Endothelial cell of umbilical vein (primary cell): Measurements from ENCODE around the gene COL17A1. TPM values are rescaled to one million over a fixed set of nuclear protein-coding genes. Genes with fewer than 3 reads are reported as not detected.

Experiments
- BruUV-seq: library from RNA; stranded (reverse); fragments of 400-500 nt; replicated peaks from 2 replicates; lab custom pipeline; 2021; lab: Mats Ljungman, UMichigan
- CTCF ChIA-PET: fragments of 300-600, 350-600 bp; sonication (Branson Sonifier 250); formaldehyde crosslinking; loops from one replicate; lab custom pipeline; 2021; ENCODE audit warnings: antibody characterized with exemption, inconsistent platforms; lab: Charles Lee
- POLR2A ChIA-PET: fragments of 300-600, 350-600 bp; sonication (Branson Sonifier 250); formaldehyde crosslinking; loops from one replicate; lab custom pipeline; 2021; ENCODE audit warnings: antibody characterized with exemption, inconsistent platforms; lab: Charles Lee
- DNase-seq: peaks from one replicate; pipeline ENCODE4 v3.0.0-alpha.2; 2011; ENCODE audit warnings: low read depth, low spot score
- FAIRE-seq: peaks from 2 replicates; lab custom pipeline; 2011; peaks lifted over from hg19 to GRCh38; lab: Jason Lieb, UNC
- H2AFZ ChIP-seq: 2 replicates; pipeline ENCODE4 v1.6.0; 2012; ENCODE audit warnings: low read depth, low read length, control low read depth, inconsistent platforms
- H3K27ac ChIP-seq: 2 replicates; pipeline ENCODE4 v1.5.1; 2011; ENCODE audit warnings: low read depth, mild to moderate bottlenecking, control low read depth, low read length, moderate library complexity; ENCODE audit not compliant: insufficient read depth
- H3K27me3 ChIP-seq, 2 experiments: 2 replicates each; pipeline versions ENCODE4 v1.6.0 to v1.6.1; 2011; ENCODE audit warnings: low read length in 2 of 2, mixed read lengths in 1 of 2; ENCODE audit not compliant: control insufficient read depth in 2 of 2, insufficient read depth in 2 of 2
- H3K36me3 ChIP-seq, 2 experiments: 2 replicates in 1 of 2; 3 replicates in 1 of 2; pipeline ENCODE4 v1.5.1; 2011; ENCODE audit warnings: low read length in 2 of 2, mild to moderate bottlenecking in 1 of 2, moderate library complexity in 1 of 2; ENCODE audit not compliant: control insufficient read depth in 2 of 2, insufficient read depth in 2 of 2; ENCODE audit errors: extremely low read depth in 1 of 2
- H3K4me1 ChIP-seq: 3 replicates; pipeline ENCODE4 v1.5.1; 2011; ENCODE audit warnings: mild to moderate bottlenecking, low read length; ENCODE audit not compliant: control insufficient read depth, insufficient read depth; ENCODE audit errors: extremely low read depth
- H3K4me2 ChIP-seq: 2 replicates; pipeline ENCODE4 v1.6.1; 2011; ENCODE audit warnings: low read length, control low read depth, mixed read lengths; ENCODE audit not compliant: insufficient read depth
- H3K4me3 ChIP-seq, 3 experiments: fragments of 200-600 bp in 1 of 3; sonication (generic), shearing (Covaris generic) in 1 of 3; replicated peaks in 1 of 3; 2 replicates each; pipeline ENCODE4 v1.5.1; 2011 to 2016; ENCODE audit warnings: control low read depth in 3 of 3, low read length in 3 of 3, mild to moderate bottlenecking in 2 of 3, inconsistent platforms in 1 of 3, low read depth in 1 of 3, moderate library complexity in 1 of 3; ENCODE audit not compliant: insufficient read depth in 1 of 3
- H3K79me2 ChIP-seq: 2 replicates; pipeline ENCODE4 v1.6.0; 2012; ENCODE audit warnings: low read length, inconsistent platforms; ENCODE audit not compliant: control insufficient read depth, insufficient read depth
- H3K9ac ChIP-seq: replicated peaks from 2 replicates; pipeline ENCODE3; 2011; ENCODE audit warnings: low read length, control low read depth; ENCODE audit not compliant: insufficient read depth; ENCODE audit errors: extremely low read depth
- H3K9me1 ChIP-seq: replicated peaks from 3 replicates; pipeline ENCODE4 v1.6.0; 2011; ENCODE audit warnings: mild to moderate bottlenecking, low read length; ENCODE audit not compliant: control insufficient read depth, insufficient read depth; ENCODE audit errors: extremely low read depth
- H3K9me3 ChIP-seq: replicated peaks from 2 replicates; pipeline ENCODE4 v1.5.1; 2012; ENCODE audit warnings: low read length, inconsistent platforms; ENCODE audit not compliant: control insufficient read depth, insufficient read depth
- H4K20me1 ChIP-seq: replicated peaks from 2 replicates; pipeline ENCODE3; 2011; ENCODE audit warnings: mild to moderate bottlenecking, low read length; ENCODE audit not compliant: control insufficient read depth, insufficient read depth; ENCODE audit errors: extremely low read depth
- CTCF ChIP-seq, 2 donors: IDR thresholded peaks; 1 replicate in 1 of 2; 2 replicates in 1 of 2; pipeline ENCODE4 v1.5.1; 2011; ENCODE audit warnings: low read length in 2 of 2, mild to moderate bottlenecking in 2 of 2, moderate library complexity in 2 of 2, control low read depth in 1 of 2, inconsistent platforms in 1 of 2, low read depth in 1 of 2; ENCODE audit not compliant: insufficient read depth in 1 of 2; ENCODE audit errors: extremely low read depth in 1 of 2
- EZH2 ChIP-seq: IDR thresholded peaks from 2 replicates; pipeline ENCODE4 v1.6.1; 2012; ENCODE audit warnings: borderline replicate concordance, low read depth, mild to moderate bottlenecking, moderate library complexity, low read length, inconsistent platforms; ENCODE audit not compliant: severe bottlenecking
- FOS ChIP-seq: IDR thresholded peaks from 2 replicates; pipeline ENCODE4 v1.6.1; 2011; ENCODE audit warnings: mild to moderate bottlenecking, low read length, moderate library complexity, borderline replicate concordance; ENCODE audit not compliant: insufficient read depth
- GATA2 ChIP-seq: IDR thresholded peaks from 2 replicates; pipeline ENCODE4 v1.7.0; 2011; ENCODE audit warnings: low read depth, mild to moderate bottlenecking, moderate library complexity, mixed read lengths, low read length; ENCODE audit not compliant: insufficient read length, insufficient read depth
- JUN ChIP-seq: IDR thresholded peaks from 2 replicates; pipeline ENCODE4 v1.6.1; 2011; ENCODE audit warnings: borderline replicate concordance, low read depth; ENCODE audit not compliant: insufficient read length, insufficient read depth
- MAX ChIP-seq: IDR thresholded peaks from 2 replicates; pipeline ENCODE4 v1.6.1; 2011; ENCODE audit not compliant: insufficient read depth, insufficient read length
- MYC ChIP-seq: IDR thresholded peaks from one replicate; pipeline ENCODE4 v1.6.1; 2011; ENCODE audit warnings: mild to moderate bottlenecking, low read depth, low read length
- POLR2A ChIP-seq: IDR thresholded peaks from 2 replicates; pipeline ENCODE4 v1.6.1; 2012; ENCODE audit warnings: low read depth, mild to moderate bottlenecking, control low read depth, low read length
- POLR2AphosphoS5 ChIP-seq: IDR thresholded peaks from 2 replicates; pipeline ENCODE4 v1.6.1; 2012; ENCODE audit warnings: low read depth, mild to moderate bottlenecking, control low read depth, low read length, moderate library complexity; ENCODE audit not compliant: insufficient read depth
- dilution Hi-C: fragments of 300-500 bp; cut with MboI; formaldehyde crosslinking; loops from one replicate; pipeline ENCODE4 v1.15.0; 2019; ENCODE audit warnings: low sequenced_read_pairs; ENCODE audit not compliant: extremely low pct_ligation_motif_present
- intact Hi-C: fragments of 100-400 bp; cut with micrococcal nuclease; formaldehyde crosslinking; loops from one replicate; pipeline ENCODE4 v1.10.0; 2022
- polyA plus RNA-seq, 4 experiments: library from polyadenylated mRNA; depleted of rRNA in 3 of 4; stranded (reverse) in 3 of 4; unstranded in 1 of 4; fragments of >200 nt; gene quantifications; 2 replicates each; pipeline versions ENCODE4 v1.2.1 to v1.2.3, GENCODE V29; 2011 to 2012; ENCODE audit warnings: missing spikeins in 1 of 4
- total RNA-seq: library from RNA; stranded (reverse); gene quantifications from 2 replicates; pipeline ENCODE4 v1.2.3, GENCODE V29; 2021

COL17A1 gene
- total and polyA plus RNA-seq, 2 donors (not counting 3 experiments of a cell fraction or from before 2014, with no cell fraction given): 0.57 to 1.3 TPM

- Histone ChIP-seq H3K27me3 (no peaks in the 10 kb centered on the region), H3K9ac (no peak overlapping the region), H3K4me2 (no peak overlapping the region), H3K36me3 (peaks cover 0 to 2% of the 10 kb centered on the region in 2 experiments), H3K4me3 (no peak overlapping the region), H3K27ac (no peak overlapping the region), H3K4me1 (no peaks in the 10 kb centered on the region), H3K79me2 (no peaks in the 10 kb centered on the region), H3K9me3 (no peaks in the 10 kb centered on the region), H4K20me1 (no peaks in the 10 kb centered on the region), H2AFZ (no peak overlapping the region), H3K9me1 (no peaks in the 10 kb centered on the region)
- no peak for DNase-seq
- no peak for TF ChIP-seq POLR2AphosphoS5
- no peak for TF ChIP-seq MYC
- no peak for TF ChIP-seq JUN
- no peak for TF ChIP-seq POLR2A
- TF ChIP-seq CTCF (IDR thresholded peaks at IDR 0.05; ENCODE audit: extremely low read depth in 1 of 2, insufficient read depth in 1 of 2, low read depth in 1 of 2, low read length in 2 of 2): no peak
- TF ChIP-seq MAX: no peak
- no peak for TF ChIP-seq GATA2
- TF ChIP-seq FOS: no peak
- TF ChIP-seq EZH2: no peak
- ChIA-PET CTCF (interaction anchor here (0.9 to 2.5 kb wide), 6 partner anchors 12 to 146 kb away, joined by 3 to 12 read pairs (median 4); no protein-coding TSS in a partner anchor), POLR2A (no interaction called here)
- dilution Hi-C loops: no loop called here
- BruUV-seq: no TSS peak
- no peak for FAIRE-seq
- intact Hi-C loops: no loop called here
Measured at GRCh38 chr10:104033401-104033930, 52.2 kb downstream of the COL17A1 start.
